HepG2 (cell line): Measurements from ENCODE around the gene APC2. TPM values are rescaled to one million over a fixed set of nuclear protein-coding genes. Genes with fewer than 3 reads are reported as not detected.

ENCODE experiments used
- BRCA1 ChIP-seq: sonication (generic); formaldehyde crosslinking; IDR thresholded peaks from 2 replicates; pipeline ENCODE4 v1.4.0; 2020; ENCODE audit warnings: missing genetic modification reagents
- GABPB1 ChIP-seq: IDR thresholded peaks from 2 replicates; pipeline ENCODE4 v1.6.1; 2016; ENCODE audit warnings: mild to moderate bottlenecking, missing genetic modification reagents, moderate library complexity, missing compliant biosample characterization
- GATAD1 ChIP-seq: IDR thresholded peaks from 2 replicates; pipeline ENCODE4 v1.6.1; 2016; ENCODE audit warnings: missing genetic modification reagents, missing compliant biosample characterization
- JUND ChIP-seq: sonication (generic); formaldehyde crosslinking; IDR thresholded peaks from 2 replicates; pipeline ENCODE4 v1.8.0; 2022; ENCODE audit warnings: mild to moderate bottlenecking, missing genetic modification reagents
- MZF1 ChIP-seq: sonication (generic); formaldehyde crosslinking; IDR thresholded peaks from 2 replicates; pipeline ENCODE4 v1.8.1; 2023; ENCODE audit warnings: mild to moderate bottlenecking, missing genetic modification reagents, borderline replicate concordance
- NFE2L1 ChIP-seq: sonication (generic); formaldehyde crosslinking; IDR thresholded peaks from 2 replicates; pipeline ENCODE4 v1.4.0; 2020; ENCODE audit warnings: missing genetic modification reagents, mild to moderate bottlenecking, borderline replicate concordance
- SNAI1 ChIP-seq: sonication (generic); formaldehyde crosslinking; IDR thresholded peaks from 2 replicates; pipeline ENCODE4 v1.5.0; 2020; ENCODE audit warnings: mild to moderate bottlenecking, missing genetic modification reagents, borderline replicate concordance
- SNAPC2 ChIP-seq: sonication (generic); formaldehyde crosslinking; IDR thresholded peaks from 2 replicates; pipeline ENCODE4 v1.8.1; 2022; ENCODE audit warnings: mild to moderate bottlenecking, missing genetic modification reagents
- SPEN ChIP-seq: sonication (generic); formaldehyde crosslinking; IDR thresholded peaks from 2 replicates; pipeline ENCODE4 v1.5.1; 2020; ENCODE audit warnings: low read depth, mild to moderate bottlenecking, missing genetic modification reagents
- TEAD3 ChIP-seq: optimal IDR thresholded peaks from 2 replicates; pipeline ENCODE3; 2016; ENCODE audit warnings: borderline replicate concordance
- ZBTB7A ChIP-seq: sonication (generic); formaldehyde crosslinking; IDR thresholded peaks from 2 replicates; pipeline ENCODE4 v1.8.0; 2022; ENCODE audit warnings: mild to moderate bottlenecking, missing genetic modification reagents
- ZMAT3 ChIP-seq: sonication (generic); formaldehyde crosslinking; conservative IDR thresholded peaks from 2 replicates; pipeline ENCODE4 v1.7.0; 2021; ENCODE audit warnings: missing genetic modification reagents
- ZNF136 ChIP-seq: sonication (generic); formaldehyde crosslinking; IDR thresholded peaks from 2 replicates; pipeline ENCODE4 v1.8.1; 2022; ENCODE audit warnings: low read depth, mild to moderate bottlenecking, moderate library complexity, missing genetic modification reagents
- ZNF224 ChIP-seq: sonication (generic); formaldehyde crosslinking; IDR thresholded peaks from 2 replicates; pipeline ENCODE4 v1.5.0; 2020; ENCODE audit warnings: mild to moderate bottlenecking, missing genetic modification reagents
- ZNF30 ChIP-seq: sonication (generic); formaldehyde crosslinking; IDR thresholded peaks from 2 replicates; pipeline ENCODE4 v1.5.0; 2020; ENCODE audit warnings: mild to moderate bottlenecking, missing genetic modification reagents
- ZNF557 ChIP-seq: sonication (generic); formaldehyde crosslinking; IDR thresholded peaks from 2 replicates; pipeline ENCODE4 v1.4.0; 2020; ENCODE audit warnings: missing genetic modification reagents
- ZNF558 ChIP-seq: sonication (generic); formaldehyde crosslinking; IDR thresholded peaks from 2 replicates; pipeline ENCODE4 v1.9.0; 2022; ENCODE audit warnings: mild to moderate bottlenecking, missing genetic modification reagents, borderline replicate concordance
- ZNF652 ChIP-seq: IDR thresholded peaks from 2 replicates; pipeline ENCODE4 v1.6.1; 2016; ENCODE audit warnings: low read depth, borderline replicate concordance
- polyA plus RNA-seq, 8 experiments: library from polyadenylated mRNA; depleted of rRNA in 3 of 8; stranded (reverse) in 7 of 8; unstranded in 1 of 8; fragments of >200 nt; fragmentation: Illumina TruSeq in 4 of 8; extraction: Trizol in 4 of 8; gene quantifications; 2 replicates each; pipeline versions ENCODE4 v1.2.1 to v1.2.3, GENCODE V29; 2011 to 2016; ENCODE audit warnings: low read depth in 4 of 8, missing spikeins in 1 of 8, mixed read lengths in 1 of 8; ENCODE audit not compliant: insufficient read depth in 1 of 8
- total RNA-seq, 5 experiments: library from RNA; depleted of rRNA; stranded (reverse); fragments of >200 nt; fragmentation: Illumina TruSeq; extraction: Trizol; gene quantifications; 2 replicates each; pipeline ENCODE4 v1.2.3, GENCODE V29; 2016; ENCODE audit warnings: low read depth in 1 of 5
- TF ChIP-seq, protein P1 (sequence below): sonication (generic); formaldehyde crosslinking; IDR thresholded peaks from 2 replicates; pipeline ENCODE4 v1.4.0; 2020; ENCODE audit warnings: missing genetic modification reagents
- TF ChIP-seq, protein P2 (sequence below): sonication (generic); formaldehyde crosslinking; IDR thresholded peaks from 2 replicates; pipeline ENCODE4 v1.5.0; 2020; ENCODE audit warnings: mild to moderate bottlenecking, missing genetic modification reagents
- TF ChIP-seq, protein P3 (sequence below): IDR thresholded peaks from 2 replicates; pipeline ENCODE4 v1.6.1; 2016; ENCODE audit warnings: low read depth, control low read depth
- TF ChIP-seq, protein P4 (sequence below): sonication (generic); formaldehyde crosslinking; IDR thresholded peaks from 2 replicates; pipeline ENCODE4 v1.5.1; 2020; ENCODE audit warnings: mild to moderate bottlenecking, missing genetic modification reagents, borderline replicate concordance

The APC2 gene
- total and polyA plus RNA-seq, 2 of the 13 experiments (the other 11 are each of a cell fraction or from before 2014, with no cell fraction given): 0.08 to 0.22 TPM

- TF ChIP-seq ZNF224 (CRISPR knock-in tag): 0 out of 2 replicates have a peak, but pooled peaks have one; percentile 28
- TF ChIP-seq SNAPC2: no peak
- no peak for TF ChIP-seq ZNF652
- no peak for TF ChIP-seq TEAD3 (CRISPR knock-in tag)
- TF ChIP-seq, protein P1, sequence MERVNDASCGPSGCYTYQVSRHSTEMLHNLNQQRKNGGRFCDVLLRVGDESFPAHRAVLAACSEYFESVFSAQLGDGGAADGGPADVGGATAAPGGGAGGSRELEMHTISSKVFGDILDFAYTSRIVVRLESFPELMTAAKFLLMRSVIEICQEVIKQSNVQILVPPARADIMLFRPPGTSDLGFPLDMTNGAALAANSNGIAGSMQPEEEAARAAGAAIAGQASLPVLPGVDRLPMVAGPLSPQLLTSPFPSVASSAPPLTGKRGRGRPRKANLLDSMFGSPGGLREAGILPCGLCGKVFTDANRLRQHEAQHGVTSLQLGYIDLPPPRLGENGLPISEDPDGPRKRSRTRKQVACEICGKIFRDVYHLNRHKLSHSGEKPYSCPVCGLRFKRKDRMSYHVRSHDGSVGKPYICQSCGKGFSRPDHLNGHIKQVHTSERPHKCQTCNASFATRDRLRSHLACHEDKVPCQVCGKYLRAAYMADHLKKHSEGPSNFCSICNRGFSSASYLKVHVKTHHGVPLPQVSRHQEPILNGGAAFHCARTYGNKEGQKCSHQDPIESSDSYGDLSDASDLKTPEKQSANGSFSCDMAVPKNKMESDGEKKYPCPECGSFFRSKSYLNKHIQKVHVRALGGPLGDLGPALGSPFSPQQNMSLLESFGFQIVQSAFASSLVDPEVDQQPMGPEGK (CRISPR knock-in tag): peak; percentile 99
- TF ChIP-seq, protein P2, sequence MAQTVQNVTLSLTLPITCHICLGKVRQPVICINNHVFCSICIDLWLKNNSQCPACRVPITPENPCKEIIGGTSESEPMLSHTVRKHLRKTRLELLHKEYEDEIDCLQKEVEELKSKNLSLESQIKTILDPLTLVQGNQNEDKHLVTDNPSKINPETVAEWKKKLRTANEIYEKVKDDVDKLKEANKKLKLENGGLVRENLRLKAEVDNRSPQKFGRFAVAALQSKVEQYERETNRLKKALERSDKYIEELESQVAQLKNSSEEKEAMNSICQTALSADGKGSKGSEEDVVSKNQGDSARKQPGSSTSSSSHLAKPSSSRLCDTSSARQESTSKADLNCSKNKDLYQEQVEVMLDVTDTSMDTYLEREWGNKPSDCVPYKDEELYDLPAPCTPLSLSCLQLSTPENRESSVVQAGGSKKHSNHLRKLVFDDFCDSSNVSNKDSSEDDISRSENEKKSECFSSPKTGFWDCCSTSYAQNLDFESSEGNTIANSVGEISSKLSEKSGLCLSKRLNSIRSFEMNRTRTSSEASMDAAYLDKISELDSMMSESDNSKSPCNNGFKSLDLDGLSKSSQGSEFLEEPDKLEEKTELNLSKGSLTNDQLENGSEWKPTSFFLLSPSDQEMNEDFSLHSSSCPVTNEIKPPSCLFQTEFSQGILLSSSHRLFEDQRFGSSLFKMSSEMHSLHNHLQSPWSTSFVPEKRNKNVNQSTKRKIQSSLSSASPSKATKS: no peak
- no peak for TF ChIP-seq ZMAT3 (CRISPR knock-in tag)
- TF ChIP-seq ZNF558 (CRISPR knock-in tag): 0 out of 2 replicates have a peak, but pooled peaks have one; percentile 38
- TF ChIP-seq, protein P3, sequence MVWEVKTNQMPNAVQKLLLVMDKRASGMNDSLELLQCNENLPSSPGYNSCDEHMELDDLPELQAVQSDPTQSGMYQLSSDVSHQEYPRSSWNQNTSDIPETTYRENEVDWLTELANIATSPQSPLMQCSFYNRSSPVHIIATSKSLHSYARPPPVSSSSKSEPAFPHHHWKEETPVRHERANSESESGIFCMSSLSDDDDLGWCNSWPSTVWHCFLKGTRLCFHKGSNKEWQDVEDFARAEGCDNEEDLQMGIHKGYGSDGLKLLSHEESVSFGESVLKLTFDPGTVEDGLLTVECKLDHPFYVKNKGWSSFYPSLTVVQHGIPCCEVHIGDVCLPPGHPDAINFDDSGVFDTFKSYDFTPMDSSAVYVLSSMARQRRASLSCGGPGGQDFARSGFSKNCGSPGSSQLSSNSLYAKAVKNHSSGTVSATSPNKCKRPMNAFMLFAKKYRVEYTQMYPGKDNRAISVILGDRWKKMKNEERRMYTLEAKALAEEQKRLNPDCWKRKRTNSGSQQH: peak; percentile 45; the same call in 1 of the 2 replicates
- no peak for TF ChIP-seq SNAI1 (CRISPR knock-in tag)
- TF ChIP-seq MZF1 (CRISPR knock-in tag): no peak
- TF ChIP-seq JUND (CRISPR knock-in tag): peak; percentile 13; the same call in 1 of the 2 replicates
- TF ChIP-seq GABPB1 (CRISPR knock-in tag): peak; percentile 89
- TF ChIP-seq GATAD1 (CRISPR knock-in tag): 0 out of 2 replicates have a peak, but pooled peaks have one; percentile 39
- TF ChIP-seq ZBTB7A: peak; percentile 91
- no peak for TF ChIP-seq BRCA1 (CRISPR knock-in tag)
- no peak for TF ChIP-seq NFE2L1 (CRISPR knock-in tag)
- TF ChIP-seq, protein P4, sequence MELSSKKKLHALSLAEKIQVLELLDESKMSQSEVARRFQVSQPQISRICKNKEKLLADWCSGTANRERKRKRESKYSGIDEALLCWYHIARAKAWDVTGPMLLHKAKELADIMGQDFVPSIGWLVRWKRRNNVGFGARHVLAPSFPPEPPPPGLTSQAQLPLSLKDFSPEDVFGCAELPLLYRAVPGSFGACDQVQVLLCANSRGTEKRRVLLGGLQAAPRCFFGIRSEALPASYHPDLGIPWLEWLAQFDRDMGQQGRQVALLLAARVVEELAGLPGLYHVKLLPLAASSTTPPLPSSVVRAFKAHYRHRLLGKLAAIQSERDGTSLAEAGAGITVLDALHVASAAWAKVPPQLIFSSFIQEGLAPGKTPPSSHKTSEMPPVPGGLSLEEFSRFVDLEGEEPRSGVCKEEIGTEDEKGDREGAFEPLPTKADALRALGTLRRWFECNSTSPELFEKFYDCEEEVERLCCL (CRISPR knock-in tag): no peak
- TF ChIP-seq ZNF136 (CRISPR knock-in tag): no peak
- no peak for TF ChIP-seq ZNF30 (CRISPR knock-in tag)
- TF ChIP-seq SPEN: peak; percentile 46; the same call in 1 of the 2 replicates
- no peak for TF ChIP-seq ZNF557
These were observed 25.5 kb upstream of the APC2 start (continued) for GRCh38 chr19:1424192-1424955.
